ENCODE data around the gene FAH.
A peak's percentile ranks its signal among the peaks of the same experiment; 100 is the strongest.
"Not testable (repeated sequence)": the region's sequence is repeated elsewhere in the genome, so short reads cannot be mapped to it uniquely, and the experiment has no call there.

Gene FAH

GRCh38 chr15:80152896-80153876, at the start of gene FAH:
Gene FAH, plus strand, starts transcription at chr15:80152999. Its CDS starts 56 bp downstream, at chr15:80153055.
- peak; percentile 46 for DNase-seq

DNA sequence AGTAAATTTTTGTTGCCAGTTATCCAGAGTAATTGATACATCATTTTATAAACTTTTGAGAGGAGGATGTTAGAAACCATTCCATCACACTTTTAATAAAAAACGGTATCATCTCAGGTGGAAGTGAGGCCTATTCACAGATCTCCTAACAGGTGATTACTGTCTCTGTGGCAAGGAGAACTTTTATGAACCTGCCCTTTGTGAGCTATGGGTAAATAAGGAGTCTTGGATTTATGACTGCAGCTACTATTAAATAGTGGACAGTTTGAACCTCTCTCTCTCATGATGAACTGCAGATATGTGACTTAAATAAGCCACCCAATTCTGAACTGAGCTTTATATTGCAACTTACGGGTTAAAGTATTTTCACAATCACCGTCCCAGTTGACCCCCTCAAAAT, 47.6 kb upstream of the FAH start:
- DNase-seq: no peak

- DNase-seq: no peak
Measured at GRCh38 chr15:80105595-80105994, 47.2 kb upstream of the FAH start.

GRCh38 chr15:80106051-80106450, 46.7 kb upstream of the FAH start:
- no peak for DNase-seq

GRCh38 chr15:80107204-80107603, 45.6 kb upstream of the FAH start:
- DNase-seq: no peak

- DNase-seq: no peak
Measured at GRCh38 chr15:80107774-80108173, 45.0 kb upstream of the FAH start.

DNA sequence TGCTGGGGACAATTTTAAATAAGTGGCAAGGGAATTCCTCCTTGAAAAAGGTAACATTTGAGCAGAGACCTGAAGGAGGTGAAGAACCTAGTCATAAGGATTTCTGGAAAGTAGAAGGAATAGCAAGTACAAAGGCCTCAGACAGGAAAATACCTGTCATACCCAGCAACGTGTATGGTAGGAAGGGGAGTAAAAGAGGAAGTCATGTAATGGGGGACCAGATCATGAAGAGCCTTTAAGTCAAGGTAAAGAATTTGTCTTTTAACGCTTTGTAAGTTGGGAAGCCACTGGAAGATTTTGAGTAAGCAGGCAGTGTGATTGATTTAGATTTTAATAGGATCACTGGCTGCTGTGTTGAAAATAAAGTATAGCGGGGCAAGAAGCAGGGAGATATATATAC, 43.4 kb upstream of the FAH start:
- DNase-seq: no peak

DNA sequence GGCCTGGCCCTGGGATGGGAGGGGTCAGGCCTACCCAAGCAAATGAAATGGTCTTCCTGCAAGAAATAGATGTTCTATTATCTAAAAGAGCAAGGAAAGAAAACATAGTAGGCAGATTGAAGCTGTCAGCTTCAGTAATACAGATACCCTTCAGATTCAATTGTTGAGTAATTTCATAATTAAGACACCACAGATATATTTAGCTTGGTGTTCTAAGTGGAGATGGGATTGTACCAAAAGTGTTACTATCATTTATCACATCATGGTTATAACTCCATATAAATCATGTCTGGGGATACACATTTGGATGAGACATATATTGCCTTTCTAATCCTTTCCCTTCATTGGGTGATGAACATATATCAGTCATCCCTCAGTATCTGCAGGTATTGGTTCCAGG, 41.9 kb upstream of the FAH start:
- no peak for DNase-seq

- DNase-seq: no peak
Measured at GRCh38 chr15:80114114-80114513, 38.7 kb upstream of the FAH start.

GRCh38 chr15:80115021-80115420, 37.8 kb upstream of the FAH start:
- DNase-seq: no peak

DNA sequence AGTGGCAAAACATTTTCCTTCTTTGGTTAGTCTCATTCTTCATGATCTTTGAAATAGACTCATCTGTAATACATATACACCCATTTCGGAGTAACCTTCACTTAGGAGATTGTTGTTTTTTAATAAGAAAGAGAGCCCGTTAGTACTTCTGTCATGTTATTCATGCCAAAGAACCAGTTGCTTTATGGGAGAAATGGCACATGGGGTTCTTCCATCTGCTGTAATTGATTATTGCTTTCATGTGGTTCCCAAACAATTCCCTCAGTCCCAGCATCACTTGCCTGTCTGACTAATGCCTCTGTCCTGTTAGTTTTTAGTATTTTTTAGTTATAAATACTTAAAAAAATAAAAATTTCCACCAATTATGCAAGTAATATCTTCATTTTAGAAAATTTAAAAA, 33.8 kb upstream of the FAH start:
- DNase-seq: no peak

DNA sequence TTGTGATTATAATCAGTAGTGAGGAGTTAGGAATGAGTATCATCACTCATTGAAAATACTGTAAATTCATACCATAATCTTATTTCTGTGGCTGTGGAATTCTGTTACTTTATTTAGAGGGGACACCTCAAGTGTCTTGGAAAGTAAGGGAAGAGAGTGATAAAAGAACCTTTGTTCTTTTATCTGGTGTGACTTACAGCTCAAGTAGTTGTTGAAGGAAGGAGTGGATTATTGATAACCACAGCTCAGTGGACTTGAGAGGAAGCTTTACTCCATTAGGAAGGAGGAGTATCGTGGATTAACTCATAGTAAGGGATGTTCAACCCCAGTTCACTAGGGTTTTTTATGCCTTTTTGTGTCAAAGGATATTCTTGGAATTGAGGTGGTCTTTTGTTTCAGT, 32.2 kb upstream of the FAH start:
- DNase-seq: no peak

- no peak for DNase-seq
Measured at GRCh38 chr15:80121546-80121945, 31.3 kb upstream of the FAH start.

DNA sequence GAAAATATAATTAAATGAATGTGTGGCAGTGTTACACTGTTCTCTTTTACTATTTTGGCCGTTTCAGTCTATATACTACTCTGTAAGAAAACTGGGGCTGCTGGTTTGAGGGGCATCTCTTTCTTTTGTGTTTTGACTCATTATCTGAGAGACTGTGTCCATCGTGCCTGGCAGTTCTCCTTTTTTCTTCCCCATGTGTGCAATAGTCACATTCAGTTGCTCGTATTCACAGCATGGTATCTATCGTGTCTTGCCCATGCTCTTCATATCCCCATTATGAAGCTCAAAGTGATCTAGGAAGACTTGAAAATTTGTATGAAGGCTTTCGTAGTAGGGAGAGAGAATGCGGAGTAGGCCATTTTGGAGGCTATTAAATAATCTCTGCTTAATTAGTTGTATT, 29.8 kb upstream of the FAH start:
- no peak for DNase-seq

GRCh38 chr15:80127253-80127652, 25.5 kb upstream of the FAH start:
- not testable (repeated sequence) for DNase-seq

DNA sequence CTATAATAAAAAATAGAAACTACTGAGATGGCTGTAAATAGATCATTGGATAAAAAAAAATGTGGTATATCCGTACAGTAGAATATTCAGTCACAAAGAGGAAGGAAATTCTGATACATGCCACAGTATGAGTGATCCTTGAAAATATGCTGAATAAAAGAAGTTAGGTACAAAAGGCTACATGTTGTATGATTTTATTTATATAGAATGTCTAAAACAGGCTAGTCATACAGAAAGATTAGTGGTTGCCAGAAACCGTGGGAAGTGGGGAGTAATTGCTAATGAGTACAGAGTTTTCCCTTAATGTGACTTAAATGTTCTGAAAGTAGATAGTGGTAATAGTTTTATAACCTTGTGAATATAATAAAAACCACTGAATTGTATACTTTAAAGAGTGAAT, 24.9 kb upstream of the FAH start:
- no peak for DNase-seq

- DNase-seq: no peak
Measured at GRCh38 chr15:80132382-80132781, 20.4 kb upstream of the FAH start.

DNA sequence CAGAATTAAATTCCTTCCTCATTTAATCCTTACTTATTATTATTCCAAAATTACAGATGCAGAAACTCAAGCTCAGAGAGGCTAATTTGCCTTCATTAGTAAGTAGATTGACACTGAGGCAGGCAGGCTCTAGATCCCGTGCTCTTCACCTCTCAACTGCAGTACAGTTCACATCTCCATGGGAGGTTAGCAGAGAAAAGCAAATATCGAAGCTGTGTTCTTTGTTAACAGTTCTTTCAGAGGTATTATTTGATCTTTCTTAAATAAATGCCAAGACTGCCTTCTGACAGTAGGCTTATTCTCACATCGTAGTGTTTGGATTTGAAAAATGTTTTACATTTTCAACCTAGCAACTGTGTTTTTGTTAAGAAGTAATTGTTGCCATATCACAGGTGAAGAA, 15.9 kb upstream of the FAH start:
- no peak for DNase-seq

GRCh38 chr15:80138961-80139360, 13.8 kb upstream of the FAH start:
- no peak for DNase-seq

- no peak for DNase-seq
Measured at GRCh38 chr15:80140909-80141308, 11.9 kb upstream of the FAH start.

DNA sequence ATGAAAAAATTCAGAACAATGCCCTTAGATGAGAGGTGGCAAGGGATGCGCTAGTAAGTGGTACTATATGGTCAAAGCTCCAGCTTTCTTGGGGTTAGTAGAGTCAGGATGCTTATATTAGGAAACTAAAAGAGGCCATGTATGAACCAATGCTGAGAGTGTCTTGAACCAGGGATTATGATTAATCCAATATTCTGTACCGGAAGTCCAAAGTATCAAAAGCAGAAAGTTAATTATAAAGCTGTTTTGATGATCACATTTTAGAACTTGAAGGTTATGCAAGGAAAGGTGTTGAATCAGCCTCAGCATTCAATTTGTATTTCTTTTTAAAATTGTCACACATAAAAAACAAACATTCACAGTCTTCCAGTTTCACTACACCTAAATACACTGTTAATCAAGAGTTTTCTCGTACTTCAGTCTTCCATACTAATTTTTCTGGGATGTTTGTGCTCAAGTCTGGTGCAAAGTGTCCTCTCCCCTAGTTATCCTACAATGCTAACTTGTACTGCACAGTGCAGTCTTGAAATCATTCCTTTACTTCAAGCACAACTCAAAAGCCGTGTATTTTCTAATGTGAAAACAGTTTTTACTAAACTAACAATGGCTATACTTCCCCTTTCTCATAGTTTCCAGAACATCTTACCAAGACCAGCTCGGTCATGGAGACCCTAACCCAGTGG, 10.7 kb upstream of the FAH start:
- DNase-seq: no peak

- no peak for DNase-seq
Measured at GRCh38 chr15:80142646-80143045, 10.2 kb upstream of the FAH start.

GRCh38 chr15:80151148-80151547, 1.7 kb upstream of the FAH start:
- DNase-seq: no peak

DNA sequence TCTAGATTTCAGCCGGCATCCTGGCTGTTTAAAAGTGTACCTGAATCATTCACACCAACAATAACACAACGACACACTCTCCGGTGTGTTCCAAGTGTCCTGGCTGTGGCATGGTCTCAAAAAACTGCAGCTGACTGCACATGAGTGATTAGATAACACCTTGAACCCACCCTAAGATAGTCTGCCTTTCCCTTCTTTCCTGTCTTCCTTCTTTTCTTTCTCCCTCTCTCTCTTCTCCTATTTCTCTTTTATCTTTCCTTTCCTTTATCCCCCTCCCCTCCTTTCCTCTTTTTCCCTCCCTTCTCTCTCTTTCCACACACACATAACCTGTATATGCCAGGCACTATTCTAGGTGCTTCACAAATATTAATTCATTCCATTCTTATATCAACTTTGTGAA, 1.2 kb upstream of the FAH start:
- DNase-seq: no peak

Data from stimulated activated CD4-positive, alpha-beta T cell treated with anti-CD3 and anti-CD28 coated beads, Interleukin-1b, Interleukin-23, amount 100 ng/mL, for 48 hours (primary cell).